GM12875 (cell line): ENCODE measurements around the gene SPPL2C.
A peak's percentile ranks its signal among the peaks of the same experiment; 100 is the strongest.

ENCODE experiments used
- H3K4me3 ChIP-seq: one replicate; pipeline ENCODE4 v1.5.1; 2011; ENCODE audit warnings: low read depth, low read length, control low read depth
- TF ChIP-seq, protein P1 (sequence below): IDR thresholded peaks from 2 replicates; pipeline ENCODE4 v1.5.1; 2011; ENCODE audit warnings: low read depth, mild to moderate bottlenecking, control low read depth, inconsistent platforms, low read length, moderate library complexity, borderline replicate concordance; ENCODE audit not compliant: insufficient read depth

Gene SPPL2C

DNA sequence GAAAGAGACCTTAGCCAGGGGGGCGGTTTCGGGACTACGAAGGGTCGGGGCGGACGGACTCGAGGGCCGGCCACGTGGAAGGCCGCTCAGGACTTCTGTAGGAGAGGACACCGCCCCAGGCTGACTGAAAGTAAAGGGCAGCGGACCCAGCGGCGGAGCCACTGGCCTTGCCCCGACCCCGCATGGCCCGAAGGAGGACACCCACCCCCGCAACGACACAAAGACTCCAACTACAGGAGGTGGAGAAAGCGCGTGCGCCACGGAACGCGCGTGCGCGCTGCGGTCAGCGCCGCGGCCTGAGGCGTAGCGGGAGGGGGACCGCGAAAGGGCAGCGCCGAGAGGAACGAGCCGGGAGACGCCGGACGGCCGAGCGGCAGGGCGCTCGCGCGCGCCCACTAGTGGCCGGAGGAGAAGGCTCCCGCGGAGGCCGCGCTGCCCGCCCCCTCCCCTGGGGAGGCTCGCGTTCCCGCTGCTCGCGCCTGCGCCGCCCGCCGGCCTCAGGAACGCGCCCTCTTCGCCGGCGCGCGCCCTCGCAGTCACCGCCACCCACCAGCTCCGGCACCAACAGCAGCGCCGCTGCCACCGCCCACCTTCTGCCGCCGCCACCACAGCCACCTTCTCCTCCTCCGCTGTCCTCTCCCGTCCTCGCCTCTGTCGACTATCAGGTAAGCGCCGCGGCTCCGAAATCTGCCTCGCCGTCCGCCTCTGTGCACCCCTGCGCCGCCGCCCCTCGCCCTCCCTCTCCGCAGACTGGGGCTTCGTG lies 49.5 kb downstream of the SPPL2C start, which contains the start of gene MAPT:
TSS of gene MAPT (plus strand) at position 533 of the 763 bp plus-strand sequence. CDS start 67,784 bp downstream, outside the sequence.
- H3K4me3 ChIP-seq: peak within 1 kb of the TSS; percentile 47
- TF ChIP-seq, protein P1, sequence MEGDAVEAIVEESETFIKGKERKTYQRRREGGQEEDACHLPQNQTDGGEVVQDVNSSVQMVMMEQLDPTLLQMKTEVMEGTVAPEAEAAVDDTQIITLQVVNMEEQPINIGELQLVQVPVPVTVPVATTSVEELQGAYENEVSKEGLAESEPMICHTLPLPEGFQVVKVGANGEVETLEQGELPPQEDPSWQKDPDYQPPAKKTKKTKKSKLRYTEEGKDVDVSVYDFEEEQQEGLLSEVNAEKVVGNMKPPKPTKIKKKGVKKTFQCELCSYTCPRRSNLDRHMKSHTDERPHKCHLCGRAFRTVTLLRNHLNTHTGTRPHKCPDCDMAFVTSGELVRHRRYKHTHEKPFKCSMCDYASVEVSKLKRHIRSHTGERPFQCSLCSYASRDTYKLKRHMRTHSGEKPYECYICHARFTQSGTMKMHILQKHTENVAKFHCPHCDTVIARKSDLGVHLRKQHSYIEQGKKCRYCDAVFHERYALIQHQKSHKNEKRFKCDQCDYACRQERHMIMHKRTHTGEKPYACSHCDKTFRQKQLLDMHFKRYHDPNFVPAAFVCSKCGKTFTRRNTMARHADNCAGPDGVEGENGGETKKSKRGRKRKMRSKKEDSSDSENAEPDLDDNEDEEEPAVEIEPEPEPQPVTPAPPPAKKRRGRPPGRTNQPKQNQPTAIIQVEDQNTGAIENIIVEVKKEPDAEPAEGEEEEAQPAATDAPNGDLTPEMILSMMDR: peak; percentile 99

DNA sequence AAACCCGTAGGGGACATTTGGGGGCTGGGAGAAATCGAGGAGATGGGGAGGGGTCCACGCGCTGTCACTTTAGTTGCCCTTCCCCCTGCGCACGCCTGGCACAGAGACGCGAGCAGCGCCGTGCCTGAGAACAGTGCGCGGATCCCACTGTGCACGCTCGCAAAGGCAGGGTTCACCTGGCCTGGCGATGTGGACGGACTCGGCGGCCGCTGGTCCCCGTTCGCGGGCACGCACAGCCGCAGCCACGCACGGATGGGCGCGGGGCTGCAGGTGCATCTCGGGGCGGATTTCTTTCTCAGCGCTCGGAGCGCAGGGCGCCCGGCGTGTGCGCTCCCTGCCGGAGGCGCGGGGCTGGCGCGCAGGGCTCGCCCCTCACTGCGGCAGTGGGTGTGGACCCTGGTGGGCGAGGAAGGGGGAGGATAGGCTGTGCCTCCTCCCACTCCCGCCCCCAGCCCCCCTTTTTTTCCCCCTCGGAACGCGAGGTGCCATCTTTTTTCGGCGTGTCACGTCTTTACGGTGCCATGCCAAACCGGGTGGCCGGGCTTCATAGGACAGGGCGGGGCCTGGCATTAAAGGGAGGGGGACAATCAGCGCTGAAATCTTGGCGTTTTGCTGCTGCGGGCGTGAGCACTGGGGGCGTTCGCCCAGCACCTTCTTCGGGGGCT lies 50.8 kb downstream of the SPPL2C start:
- no peak overlapping the region for H3K4me3 ChIP-seq
- TF ChIP-seq, protein P1: no peak

DNA sequence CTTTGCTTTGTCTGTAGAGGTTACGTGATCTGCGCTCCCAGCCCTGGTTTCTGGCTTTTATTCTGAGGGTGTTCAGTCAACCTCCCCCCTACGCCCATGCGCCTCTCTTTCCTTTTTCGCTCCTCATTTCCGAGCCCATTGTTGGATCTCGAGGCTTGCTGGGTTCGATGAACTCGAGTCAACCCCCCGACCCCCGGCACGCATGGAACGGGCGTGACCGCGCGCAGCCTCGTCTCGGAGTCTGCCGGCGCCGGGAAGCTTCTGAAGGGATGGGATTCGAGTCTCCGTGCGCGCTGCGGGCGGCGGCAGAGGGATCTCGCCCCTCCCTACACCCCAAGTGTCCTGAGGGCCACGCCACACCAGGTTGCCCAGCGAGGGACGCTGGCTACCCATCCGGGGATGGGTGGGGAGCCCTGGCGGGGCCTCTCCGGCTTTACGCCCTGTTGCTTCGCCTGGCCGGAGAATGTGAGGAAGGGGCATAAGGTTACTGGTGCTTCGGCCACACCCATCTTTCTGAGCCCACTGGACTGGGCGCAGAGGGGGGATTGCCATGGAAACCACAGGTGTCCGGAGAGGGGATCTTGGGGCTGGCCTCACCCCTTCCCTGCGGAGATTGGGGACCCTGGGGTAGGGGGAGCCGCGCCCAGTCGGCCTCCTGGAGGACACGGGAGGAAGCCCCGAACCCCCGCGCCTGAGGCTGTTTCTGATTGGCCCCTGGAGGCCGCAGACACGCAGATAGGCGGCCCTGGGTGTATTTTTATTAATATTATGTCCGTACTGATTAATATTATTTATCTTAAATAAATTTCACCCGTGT lies 51.5 kb downstream of the SPPL2C start:
- H3K4me3 ChIP-seq: no peak overlapping the region
- TF ChIP-seq, protein P1: no peak
